Neural crest cell (in vitro differentiated cells): ENCODE results near the gene RGS1. TPM values are rescaled to one million over a fixed set of nuclear protein-coding genes. Genes with fewer than 3 reads are reported as not detected.

Source experiments
- DNase-seq: peaks from one replicate; pipeline ENCODE4 v3.0.0; 2021; ENCODE audit warnings: low read depth, mixed read lengths, low spot score
- H3K27ac Mint-ChIP-seq: one replicate; pipeline ENCODE4 v1.8.0; 2021; ENCODE audit warnings: mild to moderate bottlenecking, mixed read lengths; ENCODE audit not compliant: unreplicated experiment
- H3K27me3 Mint-ChIP-seq: 2 replicates; pipeline ENCODE4 v1.8.0; 2021; ENCODE audit warnings: low read depth, mild to moderate bottlenecking, mixed read lengths
- H3K36me3 Mint-ChIP-seq: 2 replicates; pipeline ENCODE4 v1.8.0; 2021; ENCODE audit warnings: low read depth, mild to moderate bottlenecking, mixed read lengths
- H3K4me1 Mint-ChIP-seq: 2 replicates; pipeline ENCODE4 v1.8.0; 2021; ENCODE audit warnings: mixed read lengths
- H3K4me3 Mint-ChIP-seq: one replicate; pipeline ENCODE4 v1.8.0; 2021; ENCODE audit warnings: mild to moderate bottlenecking, mixed read lengths
- H3K9me3 Mint-ChIP-seq: 2 replicates; pipeline ENCODE4 v1.8.0; 2021; ENCODE audit warnings: mixed read lengths
- CTCF ChIP-seq: fragments of 200-600 bp; sonication (generic); conservative IDR thresholded peaks from 2 replicates; pipeline ENCODE4 v1.5.0; 2021; ENCODE audit warnings: antibody characterized with exemption, mild to moderate bottlenecking
- total RNA-seq: library from RNA; stranded (reverse); gene quantifications from 2 replicates; pipeline ENCODE4 v1.2.1, GENCODE V29; 2021

The RGS1 gene
- total RNA-seq, 1 donor from 2014 or later = not detected

- peaks cover 5% of the 10 kb centered on the region for H3K4me1 Mint-ChIP-seq
- no peaks in the 10 kb centered on the region for H3K27me3 Mint-ChIP-seq
- no peak overlapping the region for H3K27ac Mint-ChIP-seq
- peaks cover 4% of the 10 kb centered on the region for H3K9me3 Mint-ChIP-seq
- no peak overlapping the region for H3K4me3 Mint-ChIP-seq
- H3K36me3 Mint-ChIP-seq = peaks cover 2% of the 10 kb centered on the region
- no peak for TF ChIP-seq CTCF
- no peak for DNase-seq
Observed at GRCh38 chr1:192574073-192574472, 1.5 kb upstream of the RGS1 start.

GRCh38 chr1:192576190-192577144, 894 bp downstream of the RGS1 start:
- no peak for DNase-seq
- Mint-ChIP-seq H3K36me3 (no peaks in the 10 kb centered on the region), H3K27ac (no peak overlapping the region), H3K9me3 (no peaks in the 10 kb centered on the region), H3K27me3 (no peaks in the 10 kb centered on the region), H3K4me1 (no peaks in the 10 kb centered on the region), H3K4me3 (no peak overlapping the region)
- no peak for TF ChIP-seq CTCF

- Mint-ChIP-seq H3K36me3 (no peaks in the 10 kb centered on the region), H3K9me3 (no peaks in the 10 kb centered on the region), H3K4me3 (no peak overlapping the region), H3K27me3 (no peaks in the 10 kb centered on the region), H3K4me1 (no peaks in the 10 kb centered on the region), H3K27ac (no peak overlapping the region)
- TF ChIP-seq CTCF = no peak
- DNase-seq = no peak
Observed at GRCh38 chr1:192577145-192578140, 1.9 kb downstream of the RGS1 start.

- H3K36me3 Mint-ChIP-seq = no peaks in the 10 kb centered on the region
- no peaks in the 10 kb centered on the region for H3K4me1 Mint-ChIP-seq
- H3K27ac Mint-ChIP-seq = no peak overlapping the region
Observed at GRCh38 chr1:192578144-192578909, 2.8 kb downstream of the RGS1 start.

More at GRCh38 chr1:192578144-192578909, 2.8 kb downstream of the RGS1 start:
- H3K4me3 Mint-ChIP-seq = no peak overlapping the region
- no peak for TF ChIP-seq CTCF
- no peak for DNase-seq
- no peaks in the 10 kb centered on the region for H3K9me3 Mint-ChIP-seq
- H3K27me3 Mint-ChIP-seq = no peaks in the 10 kb centered on the region
